Amniotic epithelial cell (primary cell): ENCODE results near the gene IMMP2L.

ENCODE experiments used
- DNase-seq: peaks from one replicate; pipeline ENCODE4 v3.0.0-alpha.2; 2010; ENCODE audit warnings: low read depth

The IMMP2L gene

DNA sequence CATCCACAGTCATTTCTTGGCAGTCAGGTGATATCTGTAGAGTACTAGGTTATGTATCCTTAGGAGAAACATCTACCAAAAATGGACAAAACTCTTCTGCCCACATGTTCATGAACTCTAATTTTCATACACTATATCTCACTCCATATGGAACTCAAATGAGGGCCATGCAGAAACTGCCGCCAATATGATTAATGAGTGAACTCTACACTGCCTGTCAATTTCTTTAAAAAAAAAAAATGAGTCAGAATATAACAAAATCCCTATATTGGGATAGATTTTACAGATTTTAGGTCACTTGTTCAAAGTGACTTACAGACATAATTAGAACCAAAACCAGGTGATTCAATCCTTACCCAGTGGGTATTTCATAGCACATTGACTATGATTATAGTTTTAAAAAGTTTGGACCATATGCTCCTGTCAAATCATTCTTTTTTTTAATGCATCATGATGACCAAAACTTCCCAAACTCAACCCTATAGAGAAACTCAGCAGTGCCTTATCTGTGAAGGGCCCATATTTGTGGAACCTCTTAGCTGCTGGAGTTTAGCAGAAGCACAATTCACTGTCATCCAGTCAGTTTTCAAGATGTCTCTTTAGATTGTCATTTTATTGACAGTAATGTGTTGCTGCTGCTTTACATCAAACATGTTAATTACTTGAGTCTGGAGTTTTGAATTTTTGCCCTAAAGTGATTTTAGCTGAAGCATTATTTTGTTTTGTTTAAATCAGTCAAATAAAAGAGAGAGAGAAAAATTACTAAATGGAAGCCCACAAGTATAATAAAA lies 460.2 kb downstream of the IMMP2L start:
- DNase-seq = no peak

DNA sequence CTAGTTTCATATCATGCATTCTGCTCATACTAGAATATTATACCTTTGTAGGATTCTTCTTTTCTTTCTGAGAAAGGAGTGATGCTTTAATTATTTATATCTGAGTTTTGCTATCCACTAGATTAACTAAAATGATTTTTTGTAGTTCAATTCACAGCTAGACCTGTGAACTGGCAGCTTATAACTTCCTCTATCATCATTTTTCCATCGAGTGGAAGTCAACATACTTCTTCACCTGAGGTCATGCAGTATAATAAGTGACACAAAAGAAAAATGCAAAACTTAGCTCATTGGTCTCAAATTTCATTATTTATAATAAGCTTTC lies 463.4 kb downstream of the IMMP2L start:
- DNase-seq = no peak

DNA sequence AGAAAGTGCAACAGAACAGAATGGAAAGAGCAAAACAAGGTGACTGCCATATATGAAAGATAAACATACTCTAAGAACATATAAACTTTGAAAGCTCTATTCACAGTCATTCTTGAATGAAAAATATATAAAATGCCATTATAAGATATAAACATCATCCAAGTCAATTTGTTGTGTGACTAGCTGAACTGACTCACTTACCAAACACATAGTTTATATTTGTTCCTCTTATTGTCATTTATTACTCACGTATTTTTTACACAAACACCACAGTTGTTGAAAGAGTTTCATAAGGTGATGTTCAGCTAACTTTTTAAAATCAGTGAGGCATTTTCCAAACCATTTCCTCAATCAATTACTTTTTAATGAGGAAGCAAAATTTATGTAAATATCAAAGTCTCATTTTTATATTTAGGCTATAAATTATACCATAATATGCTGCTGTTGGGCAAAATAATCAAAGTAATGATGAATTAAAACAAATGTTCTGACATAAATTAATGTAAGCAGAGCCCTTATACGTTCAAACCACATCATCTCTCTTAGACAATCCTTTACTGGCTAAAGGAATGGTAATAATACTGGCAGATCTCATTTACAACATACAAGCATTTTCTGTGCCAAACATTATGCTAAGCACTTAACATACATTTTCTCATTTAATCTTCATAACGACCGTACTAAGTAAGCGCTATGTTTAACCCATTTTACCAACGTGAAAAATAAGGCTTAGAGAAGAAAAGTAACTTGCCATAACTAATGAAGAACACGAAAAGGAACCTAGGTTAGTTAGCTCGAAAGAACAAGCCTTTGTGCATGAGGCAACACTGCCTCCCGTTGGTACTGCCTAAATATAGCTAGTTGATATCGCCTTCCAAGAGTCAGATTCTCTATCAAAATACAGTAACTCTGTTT lies 464.0 kb downstream of the IMMP2L start:
- DNase-seq = peak; percentile 35

DNA sequence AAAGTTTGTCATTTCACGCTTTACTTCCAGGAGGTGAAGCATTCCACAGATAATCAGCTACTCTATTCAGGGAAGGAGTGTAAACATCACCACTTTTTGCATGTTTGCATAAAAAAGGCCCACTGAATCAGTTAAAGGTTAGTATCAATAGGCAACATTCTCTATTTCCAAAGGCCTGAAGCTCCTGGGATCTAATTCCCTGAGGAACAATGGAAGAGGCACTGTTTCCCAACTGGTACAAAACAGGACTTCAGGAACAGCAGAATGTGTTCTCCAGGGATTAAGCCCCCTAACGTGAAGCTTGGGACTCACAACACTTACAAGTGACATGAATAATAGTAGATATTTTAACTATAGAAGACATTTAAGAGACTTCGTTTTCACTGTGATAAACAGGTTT lies 465.3 kb downstream of the IMMP2L start:
- no peak for DNase-seq

DNA sequence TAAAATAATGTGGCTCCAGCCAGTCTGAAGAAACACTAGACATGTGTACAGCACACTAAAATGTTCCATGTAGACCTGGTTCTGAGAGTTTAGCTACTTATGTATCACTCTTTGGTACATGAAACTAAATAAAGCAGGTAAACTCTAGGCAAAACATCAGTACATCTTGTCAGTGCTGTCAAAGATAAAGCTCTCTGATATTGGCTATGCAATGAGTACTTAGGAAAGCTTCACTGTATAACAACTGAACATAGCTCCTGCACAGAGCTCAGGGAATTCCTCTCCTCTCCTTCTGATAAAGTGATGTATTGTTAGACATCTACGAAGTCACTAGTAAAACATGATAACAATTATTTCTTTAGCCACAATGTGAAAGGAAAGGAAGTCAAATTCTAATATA lies 467.9 kb downstream of the IMMP2L start:
- DNase-seq = no peak

DNA sequence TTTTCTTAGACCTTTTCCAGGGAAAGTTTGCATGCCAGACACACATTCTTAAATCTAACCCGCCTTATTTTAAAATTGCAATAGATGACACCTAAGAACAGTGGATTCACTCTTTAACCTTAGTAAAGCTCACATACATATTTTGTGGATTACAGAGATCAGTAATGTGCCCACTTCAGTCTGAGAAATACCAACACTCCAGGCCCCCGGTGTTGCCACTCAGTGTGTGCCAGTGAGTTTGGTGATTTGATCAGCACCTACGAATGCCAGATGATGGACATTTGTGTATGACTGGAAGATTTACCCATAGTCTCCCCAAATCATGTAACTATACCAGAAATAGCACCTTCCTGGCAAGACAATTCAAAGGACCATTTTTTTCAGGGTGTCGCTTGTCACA lies 468.8 kb downstream of the IMMP2L start:
- DNase-seq = no peak

DNA sequence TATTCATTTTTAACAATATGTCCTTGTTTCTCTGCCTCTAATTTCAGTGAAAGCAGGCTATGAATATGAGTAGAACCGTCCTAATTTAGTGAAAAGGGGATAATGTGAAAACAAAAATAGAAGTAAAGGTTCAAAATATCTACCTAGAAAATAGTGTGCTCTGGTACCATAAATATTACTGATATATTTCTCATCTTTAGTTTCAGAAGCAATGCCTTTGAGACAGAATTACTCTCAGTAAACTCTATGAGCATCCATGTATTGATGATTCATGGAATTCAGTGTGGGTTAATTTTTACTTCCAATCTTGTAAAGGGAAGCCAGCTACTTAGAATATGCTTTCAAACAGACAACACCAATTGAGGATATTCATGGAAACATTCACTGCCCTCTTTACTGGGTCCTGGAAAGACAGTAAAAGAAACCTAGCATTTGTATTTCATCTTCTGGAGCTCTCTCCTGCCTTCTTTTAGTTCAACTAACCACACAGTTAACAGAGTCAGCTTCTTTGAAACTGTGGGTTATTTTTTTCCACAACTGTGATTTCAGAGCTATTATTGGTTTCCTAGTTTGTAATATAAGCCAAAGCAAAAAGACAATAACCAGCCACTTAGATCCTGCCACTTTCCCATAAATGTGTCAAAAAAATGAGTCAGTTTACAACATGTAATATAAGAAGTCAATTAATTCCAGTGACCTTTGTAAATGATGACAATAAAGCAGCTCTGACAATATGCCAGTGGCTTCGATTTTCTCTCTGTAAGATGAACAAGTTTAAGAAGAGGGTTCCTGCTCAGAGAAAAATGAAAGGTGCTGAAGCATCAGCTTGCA lies 469.7 kb downstream of the IMMP2L start:
- DNase-seq = no peak

DNA sequence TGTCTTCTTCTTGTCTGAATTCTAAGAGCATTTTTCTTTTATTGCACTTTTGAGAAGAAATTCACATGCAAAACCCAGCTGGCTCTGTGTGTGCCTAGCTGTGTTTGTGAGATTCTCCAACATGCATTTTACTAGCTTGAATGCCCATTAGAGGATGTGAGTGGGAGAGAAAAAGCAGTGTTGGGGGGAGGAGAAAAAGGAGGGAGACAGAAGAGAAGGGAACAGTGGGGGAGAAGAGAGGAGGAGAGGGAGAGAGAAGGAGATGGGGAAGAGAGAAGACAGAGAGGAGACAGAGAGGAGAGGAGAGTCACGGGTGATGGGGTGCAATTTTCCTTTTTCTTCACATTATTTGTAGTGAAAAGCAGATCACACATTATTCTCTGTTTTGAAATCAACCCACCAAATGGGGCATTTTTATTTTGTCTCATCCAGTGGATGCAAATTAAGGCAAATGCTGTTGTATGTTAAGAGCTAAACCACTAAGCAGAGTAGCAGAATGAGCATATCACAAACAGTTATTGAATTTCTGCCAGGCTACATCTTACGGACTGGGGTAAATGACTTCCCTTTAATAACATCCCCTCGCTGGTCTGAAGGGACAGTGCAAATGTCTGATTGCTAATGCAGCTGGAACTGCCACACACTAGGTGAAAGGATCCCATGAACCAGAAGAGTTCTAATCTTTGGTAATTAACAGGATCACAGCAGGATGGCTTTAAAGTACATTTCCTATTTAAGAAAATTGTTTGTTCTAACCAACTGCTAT lies 470.5 kb downstream of the IMMP2L start:
- no peak for DNase-seq

DNA sequence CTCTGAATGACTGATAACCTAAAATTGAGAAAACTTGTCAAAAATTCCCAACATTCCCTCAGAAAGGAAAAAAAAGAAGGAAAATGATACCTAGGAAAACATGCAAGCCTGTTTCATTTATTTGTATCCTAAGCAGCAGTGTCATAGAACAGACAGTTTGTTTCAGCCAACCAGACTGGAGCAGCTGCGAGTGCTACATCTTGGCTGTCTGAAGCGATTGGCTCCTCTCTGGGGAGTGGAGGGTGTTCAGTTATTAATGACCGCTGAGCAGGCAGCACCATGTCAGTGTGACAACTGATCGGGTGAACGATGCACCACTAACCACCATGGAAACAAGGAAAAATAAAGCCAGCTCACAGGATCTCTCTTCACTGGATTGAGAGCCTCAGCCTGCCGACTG lies 471.4 kb downstream of the IMMP2L start, which contains the start of gene LRRN3:
Gene LRRN3 (plus strand): TSS at position 282 of the 400 bp plus-strand sequence. CDS start 31,646 bp downstream, outside the sequence.
- peak; percentile 27 for DNase-seq

DNA sequence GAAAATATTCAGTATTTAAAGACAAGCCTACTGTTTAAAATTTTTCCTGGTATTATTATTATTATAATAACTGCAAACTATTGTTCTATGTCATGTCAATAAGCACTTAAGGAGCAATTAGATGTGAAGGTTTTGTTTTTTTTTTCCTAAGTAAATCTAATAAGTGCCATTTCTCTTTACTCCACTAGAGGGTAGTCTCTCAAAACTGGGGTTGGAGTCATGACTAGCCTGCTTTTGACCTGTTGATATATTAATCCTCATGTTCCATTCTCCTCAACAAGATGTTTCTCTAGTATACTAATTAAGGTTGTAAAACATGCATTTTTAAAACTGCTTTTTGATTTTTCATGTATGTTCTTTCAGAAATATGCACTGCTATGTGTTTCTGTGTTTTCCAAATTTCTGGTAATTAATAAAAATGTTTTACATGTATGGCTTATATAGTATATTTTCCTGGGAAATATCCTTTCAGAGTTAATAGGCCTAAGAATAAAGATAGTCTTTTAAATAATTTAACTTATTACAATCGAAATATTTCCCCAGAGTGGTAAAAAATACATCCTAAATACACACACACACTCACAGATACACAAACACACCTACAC lies 472.4 kb downstream of the IMMP2L start:
- peak; percentile 47 for DNase-seq

DNA sequence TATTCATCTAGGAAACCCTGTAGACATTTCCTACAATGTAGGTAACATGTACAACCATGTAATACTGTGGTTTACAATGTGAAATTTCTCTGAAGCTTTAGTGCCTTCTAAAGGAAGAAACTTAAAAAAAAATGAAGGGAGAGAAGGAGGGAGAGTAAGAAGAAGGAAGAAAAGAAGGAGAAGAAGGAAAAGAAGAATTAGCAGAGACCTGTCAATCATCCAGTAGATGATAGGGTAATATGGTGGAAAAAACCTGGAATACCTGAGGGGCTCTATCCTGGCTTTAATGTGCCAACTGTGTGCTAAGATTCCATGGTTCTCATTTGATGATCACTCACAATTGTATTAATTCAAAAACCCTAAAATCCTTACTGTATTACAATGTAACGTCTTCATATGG lies 474.0 kb downstream of the IMMP2L start:
- DNase-seq = no peak

DNA sequence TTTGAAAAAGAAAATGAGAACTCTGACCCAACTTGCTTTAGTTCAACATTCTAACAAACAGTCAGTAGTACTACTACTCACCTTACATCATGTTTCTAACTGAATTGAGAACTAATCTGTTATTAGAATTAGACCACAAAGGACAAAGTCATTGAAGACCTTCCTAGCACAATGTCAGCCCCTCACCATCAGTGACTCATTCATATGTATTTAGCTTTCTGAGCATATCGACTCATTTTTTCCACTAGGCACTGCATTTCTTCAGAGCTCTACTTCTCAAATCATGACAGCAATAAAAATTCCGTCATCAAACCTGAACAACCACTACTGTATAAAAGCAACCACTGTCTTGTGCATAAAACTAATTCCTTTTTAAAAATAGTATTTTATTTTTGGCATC lies 475.8 kb downstream of the IMMP2L start:
- DNase-seq = no peak

DNA sequence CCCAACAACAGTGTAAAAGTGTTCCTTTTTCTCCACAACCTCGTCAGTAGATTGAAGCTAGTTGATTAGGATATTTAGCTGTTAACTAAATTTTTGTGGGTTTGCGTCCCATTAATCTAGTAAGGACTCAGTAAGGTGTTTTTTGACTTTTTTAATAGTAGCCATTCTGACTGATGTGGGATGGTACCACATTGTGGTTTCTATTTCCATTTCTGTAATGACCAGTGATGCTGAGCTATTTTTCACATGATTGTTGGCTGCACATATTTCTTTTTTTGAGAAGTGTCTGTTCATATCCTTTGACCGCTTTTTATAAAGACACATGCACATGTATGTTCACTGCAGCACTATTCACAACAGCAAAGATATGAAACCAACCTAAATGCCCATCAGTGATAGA lies 476.9 kb downstream of the IMMP2L start:
- DNase-seq = no peak

DNA sequence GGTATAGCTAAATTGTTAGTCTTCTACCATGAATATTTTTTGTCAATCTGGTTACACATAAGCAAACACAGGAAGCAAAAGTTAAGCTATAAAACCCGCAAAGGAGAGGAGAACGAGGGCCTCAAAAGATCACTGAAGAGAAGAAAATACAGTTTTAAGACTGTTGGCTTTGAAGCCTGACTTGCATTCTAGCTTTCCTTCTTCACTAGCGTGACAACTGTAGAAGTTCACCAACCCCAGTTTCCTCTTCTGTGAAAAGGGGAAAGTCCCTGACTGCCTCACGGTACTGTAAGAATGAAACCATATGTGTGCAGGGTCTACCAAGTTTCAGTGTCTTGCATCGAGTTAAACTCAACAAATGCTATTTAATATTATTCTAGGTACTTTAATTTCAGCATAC lies 478.9 kb downstream of the IMMP2L start:
- no peak for DNase-seq

DNA sequence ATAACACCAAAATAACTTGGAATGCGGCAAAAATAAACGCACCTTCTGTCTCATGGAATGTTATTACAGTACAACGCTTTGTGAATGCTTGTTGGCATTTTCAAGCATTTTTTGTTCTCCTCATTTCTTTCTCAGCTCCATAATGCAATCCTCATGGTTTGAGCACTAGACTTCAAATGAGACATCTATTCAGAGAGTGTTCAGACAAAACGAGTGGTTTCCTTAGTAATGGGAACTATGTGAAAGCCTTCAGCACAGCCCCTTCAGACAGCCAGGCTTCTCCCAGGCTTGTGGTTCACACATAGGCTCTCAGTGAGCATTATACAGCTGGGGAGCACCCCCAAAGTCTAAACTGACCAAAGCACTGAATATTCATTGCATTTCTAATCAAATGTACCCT lies 479.9 kb downstream of the IMMP2L start:
- peak; percentile 16 for DNase-seq

DNA sequence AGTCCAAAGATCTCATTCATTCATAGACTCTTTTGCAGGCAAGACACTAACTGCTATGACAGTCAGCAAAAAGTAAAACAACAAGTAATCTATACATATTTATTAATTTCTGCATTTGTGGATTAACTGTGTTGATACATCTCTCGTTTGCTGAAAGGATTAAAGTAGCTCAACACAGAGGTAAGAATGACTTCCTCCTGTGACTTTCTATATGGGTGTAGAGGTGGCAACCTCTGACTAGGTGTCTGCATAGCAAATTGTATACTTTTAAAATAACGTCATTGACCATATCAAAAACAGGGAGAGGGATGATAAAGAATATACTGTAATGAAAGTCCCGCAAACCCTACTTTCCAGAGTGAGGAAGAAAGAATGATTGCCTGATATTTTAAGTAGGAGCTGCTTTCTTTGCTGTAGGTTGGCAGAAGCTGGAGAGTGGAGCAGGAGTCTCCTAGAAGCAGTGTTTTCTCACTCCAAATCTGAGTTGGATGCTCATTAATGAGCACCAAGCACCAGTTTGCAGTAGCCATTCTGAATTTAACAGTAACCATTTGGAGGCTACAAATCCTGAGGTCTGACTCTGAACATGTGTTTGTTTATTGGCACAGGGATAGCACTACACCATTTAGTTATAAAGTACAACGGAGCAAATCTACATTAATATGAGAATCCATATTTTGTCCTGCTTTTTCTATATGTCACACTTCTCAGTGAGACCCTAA lies 480.6 kb downstream of the IMMP2L start:
- no peak for DNase-seq

DNA sequence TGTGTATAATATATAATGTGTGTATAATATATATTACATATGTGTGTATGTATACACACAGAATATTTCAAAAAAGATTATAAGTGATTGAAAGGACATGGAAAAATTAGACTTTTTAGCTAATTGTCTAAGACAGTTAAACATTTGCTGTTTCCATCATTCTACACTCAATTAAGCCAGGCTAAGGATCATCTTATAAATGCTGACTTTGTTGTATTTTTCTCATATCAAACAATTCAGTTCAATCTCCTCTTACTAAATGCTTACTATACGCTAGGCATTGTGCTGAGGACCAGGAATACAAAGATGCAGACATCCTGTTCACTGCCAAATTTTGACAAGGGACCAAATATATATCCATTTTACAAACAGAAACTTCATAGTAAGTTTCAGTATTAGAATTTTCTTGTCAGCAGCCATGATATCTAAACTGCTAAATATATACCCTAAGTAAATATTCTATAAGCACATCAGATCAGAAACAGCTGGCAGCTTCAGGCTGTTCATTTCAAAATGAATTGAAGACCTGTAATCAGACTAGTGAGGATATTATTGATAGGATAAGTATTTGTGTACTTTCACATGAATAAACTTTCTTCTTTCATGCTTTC lies 481.7 kb downstream of the IMMP2L start:
- DNase-seq = no peak

DNA sequence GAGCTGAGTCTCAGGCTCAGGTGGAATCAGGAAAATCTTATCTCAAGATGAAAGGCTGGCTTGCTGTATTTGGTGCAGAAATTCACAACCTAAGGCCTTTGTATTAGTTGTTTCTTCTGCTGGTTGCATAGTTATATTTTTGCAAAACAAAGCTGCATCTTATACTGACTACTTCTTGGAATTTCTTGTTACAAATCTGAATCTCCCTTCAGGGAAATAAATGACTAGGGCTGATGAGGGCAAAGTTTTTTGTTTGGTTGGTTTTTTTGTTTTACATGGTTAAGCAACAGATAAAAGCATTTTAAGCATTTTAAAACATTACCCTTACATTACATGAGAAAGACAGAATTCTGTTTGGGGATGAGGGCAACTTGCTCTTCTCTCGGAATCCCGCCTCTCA lies 485.3 kb downstream of the IMMP2L start:
- DNase-seq = no peak

DNA sequence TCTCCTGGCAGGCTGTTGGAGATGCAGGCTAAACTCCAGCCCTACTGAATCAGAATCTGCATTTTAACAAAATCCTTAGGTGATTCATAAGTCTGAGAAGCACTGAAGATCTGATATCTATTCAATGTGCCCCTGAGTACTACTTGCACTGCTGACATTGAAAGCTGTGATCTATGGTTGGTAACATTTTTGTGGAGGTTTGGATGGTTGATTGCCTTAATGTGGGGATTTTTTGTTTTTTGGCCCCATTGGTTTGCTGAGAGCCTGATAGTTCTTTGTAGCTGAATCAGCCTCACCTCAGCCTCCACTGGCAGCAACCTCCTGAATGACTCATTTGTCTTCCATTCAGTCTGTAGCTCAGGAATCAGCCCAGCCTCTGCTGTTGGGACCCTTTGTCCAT lies 486.1 kb downstream of the IMMP2L start:
- peak; percentile 14 for DNase-seq

DNA sequence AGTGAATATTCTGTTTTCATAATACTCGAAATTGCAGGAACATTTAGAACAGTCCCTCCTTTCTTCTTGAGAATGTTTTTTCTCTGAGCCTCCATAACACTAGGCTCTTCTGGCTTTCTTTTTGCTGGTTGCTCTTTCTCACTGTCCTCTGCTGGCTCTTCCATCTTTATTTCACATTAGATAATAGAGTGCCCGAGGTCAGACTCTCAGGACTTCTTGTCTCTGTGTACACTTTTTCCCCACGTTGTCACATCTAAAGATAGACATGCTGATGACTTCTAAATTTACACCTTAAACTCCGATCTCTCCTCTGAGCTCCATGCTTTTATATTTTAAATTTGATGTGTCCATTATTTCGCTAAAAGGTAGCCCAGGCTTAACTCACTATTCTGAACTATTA lies 486.8 kb downstream of the IMMP2L start:
- DNase-seq = no peak
